DMS79 treated with DMSO at 0.1 percent for 48 hours (cell line): ENCODE measurements around the gene PLEKHM1.
"Not testable (repeated sequence)": the region's sequence is repeated elsewhere in the genome, so short reads cannot be mapped to it uniquely, and the experiment has no call there.

Experiments
- DNase-seq: peaks from one replicate; lab custom pipeline; 2025; lab: John Stamatoyannopoulos, UW

Gene PLEKHM1

DNA sequence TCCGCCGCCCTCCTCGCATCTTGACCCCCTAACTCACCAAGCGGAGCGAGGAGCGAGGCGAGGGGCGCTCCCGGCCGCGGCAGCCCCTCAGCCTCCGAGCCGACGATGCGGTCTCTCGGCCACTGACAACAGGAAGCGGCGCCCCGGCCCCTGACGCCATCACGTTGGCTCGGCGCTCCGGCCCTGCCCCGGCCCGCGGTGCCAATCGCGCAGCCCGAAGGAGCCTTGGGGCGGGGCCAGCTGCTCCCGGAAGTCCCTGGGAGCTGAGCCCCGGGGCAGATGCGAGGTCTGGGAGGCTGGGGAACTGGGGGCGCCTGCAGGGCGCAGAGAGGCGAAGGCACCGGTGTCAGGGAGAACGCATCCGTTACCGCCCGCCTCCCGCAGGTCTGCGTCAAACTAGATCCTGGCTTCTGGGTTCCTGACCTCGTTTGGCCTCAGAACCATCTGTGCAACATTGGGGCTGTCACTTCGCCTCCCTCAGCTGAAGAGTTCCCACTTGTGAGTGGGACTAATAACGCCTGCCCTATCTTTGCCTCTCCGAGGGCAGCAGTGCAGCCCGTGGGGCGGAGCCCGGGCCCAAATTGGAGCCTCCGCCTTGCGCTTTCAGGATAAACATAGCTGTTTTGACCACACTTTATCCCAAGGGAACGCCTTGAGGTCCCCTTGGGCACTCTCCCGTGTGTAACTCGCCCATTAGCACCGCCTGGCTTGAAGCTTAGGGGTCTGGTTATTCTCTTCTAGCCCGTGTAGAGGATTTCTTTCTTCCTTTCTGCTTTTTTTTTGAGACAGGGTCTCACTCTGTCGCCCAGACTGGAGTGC is at the start of gene PLEKHM1:
Gene PLEKHM1 (minus strand): TSS at position 107 of the 819 bp plus-strand sequence. CDS start 8,237 bp downstream, outside the sequence.
- DNase-seq = peak; percentile 32

DNA sequence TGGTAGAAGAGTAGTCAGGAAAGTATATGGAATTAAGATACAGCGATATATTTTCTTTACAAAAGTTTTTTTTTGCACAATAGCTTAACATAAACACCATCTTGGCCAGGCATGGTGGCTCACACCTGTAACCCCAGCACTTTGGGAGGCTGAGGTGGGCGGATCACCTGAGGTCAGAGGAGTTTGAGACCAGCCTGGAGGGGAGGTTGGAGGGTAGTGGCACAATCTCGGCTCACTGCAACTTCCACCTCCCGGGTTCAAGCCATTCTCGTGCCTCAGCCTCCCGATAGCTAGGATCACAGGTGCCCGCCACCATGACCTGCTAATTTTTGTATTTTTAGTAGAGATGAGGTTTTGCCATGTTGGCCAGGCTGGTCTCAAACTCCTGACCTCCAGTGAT is 47.6 kb upstream of the PLEKHM1 start:
- DNase-seq = not testable (repeated sequence)

DNA sequence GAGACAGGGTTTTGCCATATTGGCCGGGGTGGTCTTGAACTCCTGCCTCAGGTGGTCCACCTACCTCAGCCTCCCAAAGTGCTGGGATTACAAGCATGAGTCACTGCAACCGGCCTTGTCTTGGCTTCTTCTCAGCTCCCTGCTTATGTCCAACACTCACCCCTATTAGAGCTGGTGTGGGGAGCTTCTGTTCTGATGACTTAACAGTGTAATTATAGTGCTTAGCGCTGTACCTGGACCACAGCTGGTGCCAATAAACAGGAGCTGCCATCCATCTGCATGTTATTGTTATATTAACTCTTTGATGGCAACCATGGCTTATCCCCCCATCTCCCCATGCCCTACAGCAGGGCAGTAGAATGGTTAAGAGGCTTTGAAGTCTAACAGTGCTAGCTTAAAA is 15.6 kb upstream of the PLEKHM1 start:
- DNase-seq = not testable (repeated sequence)

DNA sequence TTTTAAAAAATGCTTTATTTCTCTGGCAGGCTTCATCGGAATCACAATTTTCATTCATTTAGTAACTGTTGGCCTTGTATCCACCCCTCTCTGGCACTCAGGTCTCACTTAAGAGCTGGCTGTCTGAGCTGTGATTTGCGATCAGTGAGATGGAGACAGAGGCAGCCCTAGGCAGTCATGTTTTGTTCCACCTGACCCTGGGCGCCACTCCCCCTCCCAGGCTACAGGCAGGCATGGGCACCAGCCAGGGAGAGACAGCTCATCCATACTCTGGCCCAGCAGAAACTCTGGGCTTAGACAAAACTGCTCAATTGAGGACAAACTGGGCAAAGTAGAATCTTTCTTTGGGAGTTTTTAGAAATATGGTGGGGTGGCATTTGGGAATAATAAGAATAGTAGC is 14.7 kb upstream of the PLEKHM1 start:
- DNase-seq = not testable (repeated sequence)

DNA sequence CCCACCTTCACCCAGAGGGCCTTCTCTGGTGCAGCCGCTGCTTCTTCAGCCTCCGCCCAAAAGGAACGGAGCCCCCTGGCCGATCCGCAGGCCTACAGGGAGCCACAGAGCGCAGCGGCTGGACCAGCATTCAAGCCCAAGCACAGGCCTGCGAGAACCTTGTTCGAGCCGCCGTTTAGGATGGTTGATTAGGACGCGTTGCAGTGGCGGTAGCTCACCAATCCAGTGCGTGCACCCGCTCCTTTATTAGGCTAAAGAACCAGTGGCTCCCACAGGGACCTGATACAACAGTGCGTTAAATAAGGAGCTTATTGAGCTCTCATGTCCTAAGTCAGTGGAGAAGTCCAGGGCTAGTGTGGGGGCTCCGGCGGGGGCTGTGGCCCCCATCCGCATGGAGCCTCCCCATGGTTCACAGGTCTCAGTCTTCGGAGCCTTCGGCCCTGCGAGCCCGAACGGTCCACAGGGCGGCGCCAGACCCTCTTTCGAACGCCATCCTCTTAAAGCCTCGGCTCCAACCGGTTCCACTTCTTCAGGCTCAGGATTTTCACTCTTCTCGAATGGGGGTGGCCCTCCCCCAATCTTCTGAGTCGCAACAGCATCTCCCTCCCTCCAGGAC is 10.7 kb upstream of the PLEKHM1 start:
- not testable (repeated sequence) for DNase-seq

DNA sequence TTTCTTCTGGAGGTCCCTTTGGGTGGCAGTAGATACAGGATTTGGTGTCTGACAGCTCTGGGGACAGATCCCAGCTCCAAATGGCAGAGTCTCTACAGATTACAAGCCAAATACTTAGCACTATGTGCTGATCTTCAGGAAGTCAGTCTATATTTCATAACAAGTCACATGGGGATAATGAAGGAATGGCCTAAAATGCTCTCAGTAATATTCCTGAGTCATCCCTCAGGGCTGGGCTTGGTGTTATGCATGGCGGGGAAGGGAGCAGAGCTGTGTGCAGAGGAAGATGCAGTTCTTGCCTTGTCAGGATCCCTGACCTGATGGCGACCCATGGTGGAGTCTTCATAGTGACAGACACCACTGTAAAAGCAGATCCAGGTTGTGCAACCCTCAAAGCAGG is 10.0 kb upstream of the PLEKHM1 start:
- DNase-seq = not testable (repeated sequence)

DNA sequence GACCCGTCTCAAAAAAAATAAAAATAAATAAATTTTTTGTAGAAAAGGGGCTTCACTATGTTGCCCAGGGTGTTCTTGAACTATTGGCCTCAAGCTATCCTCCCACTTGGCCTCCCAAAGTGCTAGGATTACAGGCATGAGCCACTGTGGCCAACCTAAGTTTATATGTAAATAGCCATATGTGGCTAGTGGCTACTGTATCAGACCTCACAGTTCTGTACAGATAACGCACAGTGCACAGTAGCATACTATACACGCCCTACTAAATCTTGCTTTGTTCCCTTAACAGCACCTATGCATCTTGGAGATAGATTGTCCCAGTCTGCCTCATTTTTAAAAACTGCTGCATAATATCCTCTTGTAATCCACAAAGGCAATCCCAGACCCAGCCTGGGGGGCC is 8.7 kb upstream of the PLEKHM1 start:
- DNase-seq = not testable (repeated sequence)

DNA sequence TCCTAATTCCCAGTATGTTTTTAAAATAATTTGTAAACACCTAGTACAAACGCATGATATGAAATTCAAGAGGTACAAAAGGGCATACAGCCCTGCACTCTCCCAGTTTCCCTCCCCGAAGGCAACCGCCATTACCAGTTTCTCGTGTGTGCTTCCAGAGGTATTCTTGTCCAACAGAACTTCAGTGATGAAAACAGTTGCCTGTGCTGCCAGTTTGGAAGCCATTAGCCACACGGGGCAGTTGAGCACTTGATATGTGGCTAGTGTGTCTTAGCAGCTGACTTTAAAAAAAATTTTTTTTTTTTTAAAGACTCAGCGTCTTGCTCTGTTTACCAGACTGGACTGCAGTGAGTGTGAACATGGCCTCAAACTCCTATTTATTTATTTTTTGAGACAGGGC is 7.9 kb upstream of the PLEKHM1 start:
- not testable (repeated sequence) for DNase-seq

DNA sequence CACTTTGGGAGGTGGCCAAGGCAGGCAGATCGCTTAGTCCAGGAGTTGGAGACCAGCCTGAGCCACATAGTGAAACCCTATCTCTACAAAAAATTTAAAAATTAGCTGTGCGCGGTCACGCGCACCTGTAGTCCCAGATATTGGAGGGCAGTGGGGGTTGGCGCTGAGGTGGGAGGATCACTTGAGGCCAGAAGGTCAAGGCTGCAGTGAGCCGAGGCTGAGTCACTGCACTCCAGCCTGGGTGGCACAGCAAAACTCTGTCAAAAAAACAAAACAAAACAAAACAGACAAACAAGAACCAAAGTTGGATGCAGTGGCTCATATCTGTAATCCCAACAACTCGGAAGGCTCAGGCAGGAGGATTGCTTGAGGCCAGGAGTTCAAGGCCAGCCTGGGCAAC is 6.9 kb upstream of the PLEKHM1 start:
- DNase-seq = not testable (repeated sequence)

DNA sequence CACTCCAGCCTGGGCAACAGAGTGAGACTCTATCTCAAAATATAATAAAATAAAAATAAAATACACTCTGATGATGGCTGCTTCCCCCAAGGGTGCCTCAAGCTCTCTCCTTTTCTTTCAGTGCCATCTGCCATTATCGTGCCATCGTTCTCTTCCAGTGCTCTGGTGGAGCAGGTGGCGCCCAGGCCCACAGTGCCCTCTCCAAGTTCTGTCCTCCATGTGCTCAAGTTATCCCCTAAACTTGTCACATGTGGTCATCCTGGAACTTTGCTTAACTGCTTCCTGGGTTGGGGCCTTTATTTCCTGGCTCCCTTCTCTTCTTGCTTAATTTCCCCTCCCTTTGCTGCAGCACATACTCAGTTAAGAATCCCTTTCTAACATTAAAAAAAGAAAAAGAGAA is 6.0 kb upstream of the PLEKHM1 start:
- DNase-seq = not testable (repeated sequence)

DNA sequence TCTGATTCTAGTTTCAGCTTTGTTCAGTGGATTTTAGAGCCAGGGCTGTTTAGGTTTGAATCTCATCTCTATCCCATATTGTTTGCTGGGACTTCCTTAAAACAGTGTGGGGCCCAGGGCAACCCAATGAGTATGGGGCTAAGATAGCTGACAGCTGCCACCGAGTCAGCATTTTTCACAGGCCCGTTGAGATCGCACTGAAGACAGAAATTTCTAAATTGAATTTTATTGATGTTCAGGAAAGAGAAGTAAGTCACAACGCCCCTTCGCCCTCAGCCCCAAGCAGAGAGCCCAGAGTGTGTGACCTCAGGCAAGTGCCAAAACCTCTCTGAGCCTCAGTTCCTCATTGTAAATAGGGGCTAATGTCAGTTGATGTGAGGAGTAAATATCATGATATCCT is 4.0 kb upstream of the PLEKHM1 start:
- not testable (repeated sequence) for DNase-seq

DNA sequence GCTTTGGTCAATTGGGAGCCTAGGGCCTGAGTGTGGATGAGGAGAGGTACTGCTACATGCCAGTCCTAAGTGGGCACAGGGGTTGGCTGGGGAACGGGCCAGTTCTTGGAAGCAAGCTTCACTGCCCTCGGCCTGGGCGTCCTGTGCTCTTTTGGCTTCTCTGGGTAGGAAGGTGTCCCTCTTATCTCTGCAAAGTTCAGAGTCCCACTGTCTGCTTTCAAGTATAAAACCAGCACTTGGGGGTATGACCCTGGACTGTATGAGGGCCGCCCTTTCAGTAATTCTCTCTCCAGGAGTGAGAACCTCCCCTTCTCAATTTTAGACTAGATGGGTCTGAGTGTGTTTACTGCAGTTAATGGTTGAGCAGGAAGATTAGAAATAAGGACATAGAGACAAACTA is 1.6 kb upstream of the PLEKHM1 start:
- DNase-seq = not testable (repeated sequence)

DNA sequence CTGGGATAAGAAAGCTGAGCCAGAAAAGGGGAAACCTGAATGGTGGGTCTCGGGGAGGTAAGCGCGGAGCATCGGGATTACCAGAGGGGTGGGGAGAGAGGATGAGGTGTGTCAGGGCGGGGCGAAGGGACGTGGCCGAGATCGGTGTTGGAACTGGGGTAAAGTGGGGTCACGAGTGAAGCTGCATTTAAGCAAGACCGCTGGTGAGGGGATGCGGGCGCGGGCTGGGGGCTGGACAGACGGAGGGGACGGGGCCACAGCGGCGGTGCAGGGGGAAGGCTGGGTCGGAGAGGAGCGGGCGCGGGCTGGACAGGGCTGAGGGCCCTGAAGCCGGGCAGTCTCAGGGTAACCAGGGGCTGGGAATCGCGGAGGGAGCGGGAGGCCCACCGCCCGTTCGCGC is 323 bp downstream of the PLEKHM1 start:
- peak; percentile 2 for DNase-seq

DNA sequence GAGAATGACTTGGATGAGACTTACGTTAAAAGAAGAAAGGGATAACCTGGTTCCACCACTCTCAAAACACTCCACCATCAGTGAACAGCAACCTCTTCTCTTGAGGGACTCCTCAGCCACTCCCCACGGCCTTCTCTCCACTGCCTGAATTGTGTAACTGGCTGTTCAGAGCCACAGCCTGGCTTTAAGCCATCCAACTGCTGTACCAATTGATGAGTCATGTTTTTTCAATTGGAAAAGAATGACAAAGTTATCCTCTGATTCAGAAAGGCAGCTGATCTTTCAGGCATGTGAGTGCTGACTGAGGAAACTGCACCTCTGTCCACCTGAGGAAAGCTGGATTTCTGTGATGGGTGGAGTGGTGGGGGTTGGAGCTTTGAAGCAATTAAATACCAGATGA is 2.8 kb downstream of the PLEKHM1 start:
- DNase-seq = peak; percentile 58

DNA sequence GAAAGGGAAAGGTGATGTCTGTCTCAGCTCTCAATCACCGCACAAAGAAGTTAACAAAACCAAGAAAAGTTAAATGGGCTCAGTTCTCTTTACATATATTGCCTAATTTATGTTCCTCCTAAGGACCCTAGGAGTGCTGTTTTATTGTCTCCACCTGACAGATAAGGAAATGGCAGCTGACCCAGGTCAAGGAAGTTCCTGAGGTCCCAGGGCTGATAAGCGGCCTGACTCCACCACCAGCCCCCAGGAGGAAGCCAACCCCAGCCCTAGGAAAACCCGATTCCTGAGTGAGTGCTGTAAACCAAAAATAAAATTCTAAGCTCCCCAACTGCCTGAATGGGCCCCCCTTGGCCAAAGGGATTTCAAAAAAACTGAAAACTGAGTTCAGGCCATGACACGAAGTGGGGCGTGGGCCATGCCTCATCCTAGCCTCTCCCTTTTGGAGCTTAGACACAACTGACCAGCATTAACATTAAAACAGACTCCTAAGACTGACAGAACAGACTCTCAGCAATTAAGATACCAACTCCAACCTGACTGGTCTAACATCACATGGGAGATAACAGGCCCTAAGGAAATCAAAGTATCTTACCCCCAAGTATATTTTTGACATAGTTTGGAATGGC is 6.8 kb downstream of the PLEKHM1 start:
- not testable (repeated sequence) for DNase-seq

DNA sequence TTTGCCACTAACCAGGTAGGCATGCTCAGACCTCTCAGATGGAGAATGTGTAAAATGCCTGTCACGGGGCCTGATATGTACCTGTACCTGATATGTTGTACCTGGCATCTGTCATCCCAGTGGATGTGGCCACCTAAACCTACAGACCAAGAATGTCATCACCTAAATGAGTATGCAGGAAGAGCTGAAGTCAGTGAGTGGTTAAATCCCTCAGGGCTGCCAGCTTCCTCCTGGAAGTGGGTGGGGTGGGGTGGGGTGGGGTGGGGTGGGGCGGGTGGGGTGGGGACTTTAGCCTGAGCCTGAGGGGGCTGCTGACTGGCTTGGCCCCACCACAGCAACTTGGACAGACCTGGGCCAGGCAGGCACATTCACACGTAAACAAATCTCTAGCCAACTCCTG is 7.3 kb downstream of the PLEKHM1 start:
- not testable (repeated sequence) for DNase-seq

DNA sequence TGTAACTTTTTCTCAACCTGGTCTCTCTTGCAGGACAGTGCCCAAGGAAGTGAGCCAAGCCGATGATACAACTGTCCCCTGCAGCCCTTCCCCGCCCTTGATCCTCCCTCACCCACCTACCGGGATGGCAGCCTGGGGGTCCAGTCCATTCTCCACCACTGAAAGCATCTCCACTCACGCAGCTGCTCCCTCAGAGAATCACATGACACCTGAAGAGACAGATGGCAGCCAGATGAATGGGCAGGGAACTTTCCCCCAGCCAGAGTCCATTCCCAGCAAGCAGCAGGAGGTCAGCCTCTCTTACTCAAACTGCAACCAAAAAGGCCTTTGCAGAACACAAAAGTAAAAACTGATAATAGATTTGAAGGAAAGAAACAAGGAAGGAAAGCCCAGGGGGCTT is 8.2 kb downstream of the PLEKHM1 start:
- not testable (repeated sequence) for DNase-seq

DNA sequence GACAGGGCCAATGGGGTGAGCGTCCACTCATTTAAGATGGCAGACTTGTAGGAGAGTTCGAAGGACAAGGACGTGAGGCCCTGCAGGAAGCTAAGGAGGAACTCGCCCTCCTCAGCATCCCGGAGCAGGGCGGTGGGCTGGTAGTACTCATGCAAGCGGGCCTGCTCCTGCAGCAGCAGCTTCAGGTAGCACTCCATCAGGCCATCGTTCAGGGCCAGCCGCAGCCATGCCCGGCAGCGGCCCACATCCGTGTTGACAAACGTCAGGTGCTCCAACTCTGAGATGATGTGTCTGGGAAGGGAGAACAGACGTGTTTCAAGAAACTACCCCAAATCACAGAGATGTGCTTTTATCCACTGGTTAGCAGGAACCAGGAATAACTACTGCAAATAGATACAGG is 15.1 kb downstream of the PLEKHM1 start:
- not testable (repeated sequence) for DNase-seq

DNA sequence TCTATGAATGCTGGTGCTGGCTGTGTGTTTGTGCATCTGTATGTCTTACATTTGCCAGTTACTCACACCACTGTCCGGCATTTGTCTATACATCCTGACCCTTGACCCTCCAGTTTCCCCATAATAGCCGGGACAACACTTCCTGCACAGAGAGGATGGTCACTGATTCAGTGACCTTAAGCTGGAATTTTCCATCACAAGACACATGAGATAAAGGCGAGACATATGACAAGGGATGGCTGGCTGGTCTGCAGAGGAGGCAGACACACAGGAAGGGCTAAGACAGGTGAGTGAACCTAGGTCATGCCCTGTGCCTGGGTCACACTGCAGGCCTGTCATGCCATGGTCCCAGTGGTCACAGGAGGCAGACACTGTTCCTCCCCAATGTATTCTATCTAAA is 18.3 kb downstream of the PLEKHM1 start:
- DNase-seq = not testable (repeated sequence)

DNA sequence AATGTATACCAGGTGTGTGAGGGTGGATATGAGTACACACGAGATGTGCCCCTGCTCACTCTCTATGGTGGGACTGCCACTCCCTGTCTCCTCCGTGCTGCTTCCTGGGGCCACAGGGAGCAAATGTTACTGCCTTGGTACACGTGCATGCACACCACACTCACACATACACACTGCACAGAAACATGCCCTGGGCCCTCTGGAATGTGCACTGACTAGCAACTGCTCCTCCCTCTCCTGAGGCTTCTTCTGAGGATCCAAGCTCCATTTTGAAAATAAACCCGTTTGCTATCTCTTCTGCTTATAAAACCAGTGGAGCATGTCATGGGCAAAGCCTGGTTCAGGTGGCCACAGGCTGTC is 21.3 kb downstream of the PLEKHM1 start:
- DNase-seq = not testable (repeated sequence)

DNA sequence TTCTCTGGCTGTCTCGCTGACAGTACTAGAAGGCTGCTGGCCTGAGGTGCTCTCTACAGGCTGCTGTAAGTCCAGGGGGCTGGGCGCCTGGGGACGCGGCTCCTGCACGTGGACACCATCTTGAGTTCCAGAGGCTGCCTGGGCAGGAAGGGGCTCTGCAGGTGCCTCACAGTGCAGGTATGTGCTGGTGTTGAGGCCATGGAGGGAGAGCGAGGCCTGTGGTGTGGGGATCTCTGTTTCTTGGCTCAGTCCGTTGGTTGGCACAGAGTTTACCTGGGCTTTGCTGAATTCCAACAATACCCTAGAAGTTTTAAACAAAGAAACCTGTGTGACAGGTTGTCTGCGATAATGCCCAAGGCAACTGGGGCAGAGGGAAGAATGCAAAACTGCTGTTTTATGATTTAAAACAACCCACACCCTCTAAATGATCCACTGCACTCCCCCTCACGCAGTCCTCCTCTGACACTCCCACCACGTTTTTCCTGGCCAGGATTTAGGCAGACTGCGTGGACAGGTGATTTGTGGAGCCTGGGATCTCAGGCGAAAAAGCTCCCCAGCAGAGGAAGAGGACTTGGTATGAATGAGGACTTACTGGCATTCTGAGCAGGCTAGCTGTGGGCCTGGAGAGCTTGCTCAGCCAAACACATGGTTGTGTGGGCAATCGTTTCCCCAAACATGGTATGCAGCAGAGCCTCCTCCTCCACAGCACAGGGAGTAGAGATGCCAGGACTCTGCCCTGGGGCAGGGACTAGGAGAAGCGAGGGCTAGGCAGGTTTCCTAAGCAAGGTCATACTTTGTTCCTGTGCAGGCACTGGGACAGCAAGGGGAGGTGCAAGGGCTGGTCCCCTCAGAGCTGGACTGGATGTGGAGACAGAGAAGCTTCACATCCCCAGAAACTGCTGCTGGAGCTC is 22.0 kb downstream of the PLEKHM1 start:
- not testable (repeated sequence) for DNase-seq
